WERI-Rb-1 (cell line): ENCODE results near the gene DOLK.
A peak's percentile ranks its signal among the peaks of the same experiment; 100 is the strongest.

ENCODE experiments used
- DNase-seq: peaks from one replicate; pipeline ENCODE4 v3.0.0-alpha.2; 2020
- H3K27ac ChIP-seq: fragments of 250-450 bp; sonication (Bioruptor Pico); 2 replicates; pipeline ENCODE4 v1.5.1; 2020; ENCODE audit warnings: mild to moderate bottlenecking, moderate library complexity
- H3K27me3 ChIP-seq: fragments of 250-450 bp; sonication (Bioruptor Pico); 2 replicates; pipeline ENCODE4 v1.5.1; 2021; ENCODE audit warnings: mild to moderate bottlenecking, low read depth, moderate library complexity; ENCODE audit not compliant: insufficient read depth, severe bottlenecking
- H3K36me3 ChIP-seq: fragments of 250-450 bp; sonication (Bioruptor Pico); 2 replicates; pipeline ENCODE4 v1.5.1; 2020; ENCODE audit warnings: mild to moderate bottlenecking, moderate library complexity
- H3K4me3 ChIP-seq: 2 replicates; pipeline ENCODE4 v1.5.1; 2011; ENCODE audit warnings: low read depth, mild to moderate bottlenecking, control low read depth, low read length
- H3K9me3 ChIP-seq: fragments of 250-450 bp; sonication (Bioruptor Pico); 2 replicates; pipeline ENCODE4 v1.5.1; 2021; ENCODE audit warnings: mild to moderate bottlenecking, moderate library complexity; ENCODE audit not compliant: severe bottlenecking
- TF ChIP-seq, protein P1 (sequence below): IDR thresholded peaks from 2 replicates; pipeline ENCODE4 v1.5.1; 2011; ENCODE audit warnings: low read depth, mild to moderate bottlenecking, control low read depth, inconsistent platforms, low read length

The DOLK gene

DNA sequence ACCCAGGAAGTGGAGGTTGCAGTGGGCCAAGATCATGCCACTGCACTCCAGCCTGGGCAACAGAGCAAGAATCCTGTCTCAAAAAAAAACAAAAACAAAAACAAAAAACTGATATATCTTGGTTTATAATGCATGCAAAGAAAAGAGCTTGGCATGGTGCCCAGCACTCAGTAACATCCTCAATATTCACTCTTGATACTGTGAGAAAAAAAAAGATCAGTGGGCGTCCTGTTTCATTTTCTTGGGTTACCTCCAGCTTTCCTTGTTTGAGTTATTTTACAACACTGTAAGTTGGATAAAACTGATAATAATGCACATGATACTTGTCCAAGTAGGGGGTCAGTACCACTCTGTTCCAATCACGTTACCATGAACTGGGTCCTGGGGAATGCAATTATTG, 18.8 kb downstream of the DOLK start:
- no peaks in the 10 kb centered on the region for H3K9me3 ChIP-seq
- DNase-seq, result no peak
- TF ChIP-seq, protein P1, sequence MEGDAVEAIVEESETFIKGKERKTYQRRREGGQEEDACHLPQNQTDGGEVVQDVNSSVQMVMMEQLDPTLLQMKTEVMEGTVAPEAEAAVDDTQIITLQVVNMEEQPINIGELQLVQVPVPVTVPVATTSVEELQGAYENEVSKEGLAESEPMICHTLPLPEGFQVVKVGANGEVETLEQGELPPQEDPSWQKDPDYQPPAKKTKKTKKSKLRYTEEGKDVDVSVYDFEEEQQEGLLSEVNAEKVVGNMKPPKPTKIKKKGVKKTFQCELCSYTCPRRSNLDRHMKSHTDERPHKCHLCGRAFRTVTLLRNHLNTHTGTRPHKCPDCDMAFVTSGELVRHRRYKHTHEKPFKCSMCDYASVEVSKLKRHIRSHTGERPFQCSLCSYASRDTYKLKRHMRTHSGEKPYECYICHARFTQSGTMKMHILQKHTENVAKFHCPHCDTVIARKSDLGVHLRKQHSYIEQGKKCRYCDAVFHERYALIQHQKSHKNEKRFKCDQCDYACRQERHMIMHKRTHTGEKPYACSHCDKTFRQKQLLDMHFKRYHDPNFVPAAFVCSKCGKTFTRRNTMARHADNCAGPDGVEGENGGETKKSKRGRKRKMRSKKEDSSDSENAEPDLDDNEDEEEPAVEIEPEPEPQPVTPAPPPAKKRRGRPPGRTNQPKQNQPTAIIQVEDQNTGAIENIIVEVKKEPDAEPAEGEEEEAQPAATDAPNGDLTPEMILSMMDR, result no peak
- H3K27ac ChIP-seq, result no peak overlapping the region; the same call in 1 of the 2 replicates
- H3K36me3 ChIP-seq, result peaks cover 4% of the 10 kb centered on the region; the same call in 1 of the 2 replicates
- no peaks in the 10 kb centered on the region for H3K27me3 ChIP-seq
- no peak overlapping the region for H3K4me3 ChIP-seq

- Histone ChIP-seq H3K9me3 (no peaks in the 10 kb centered on the region), H3K36me3 (no peaks in the 10 kb centered on the region), H3K4me3 (no peak overlapping the region), H3K27ac (peak overlapping the region; percentile 33), H3K27me3 (no peaks in the 10 kb centered on the region)
- TF ChIP-seq, protein P1, result peak; percentile 85
- DNase-seq, result peak; percentile 77
Measured at GRCh38 chr9:128927731-128928411, 19.5 kb downstream of the DOLK start.

GRCh38 chr9:128923493-128923883, 23.9 kb downstream of the DOLK start:
- Histone ChIP-seq H3K9me3 (no peaks in the 10 kb centered on the region), H3K4me3 (no peak overlapping the region), H3K27me3 (no peaks in the 10 kb centered on the region), H3K36me3 (peaks cover 4% of the 10 kb centered on the region; the same call in 1 of the 2 replicates), H3K27ac (no peak overlapping the region; the same call in none of the 2 replicates)
- TF ChIP-seq, protein P1, result no peak
- no peak for DNase-seq

DNA sequence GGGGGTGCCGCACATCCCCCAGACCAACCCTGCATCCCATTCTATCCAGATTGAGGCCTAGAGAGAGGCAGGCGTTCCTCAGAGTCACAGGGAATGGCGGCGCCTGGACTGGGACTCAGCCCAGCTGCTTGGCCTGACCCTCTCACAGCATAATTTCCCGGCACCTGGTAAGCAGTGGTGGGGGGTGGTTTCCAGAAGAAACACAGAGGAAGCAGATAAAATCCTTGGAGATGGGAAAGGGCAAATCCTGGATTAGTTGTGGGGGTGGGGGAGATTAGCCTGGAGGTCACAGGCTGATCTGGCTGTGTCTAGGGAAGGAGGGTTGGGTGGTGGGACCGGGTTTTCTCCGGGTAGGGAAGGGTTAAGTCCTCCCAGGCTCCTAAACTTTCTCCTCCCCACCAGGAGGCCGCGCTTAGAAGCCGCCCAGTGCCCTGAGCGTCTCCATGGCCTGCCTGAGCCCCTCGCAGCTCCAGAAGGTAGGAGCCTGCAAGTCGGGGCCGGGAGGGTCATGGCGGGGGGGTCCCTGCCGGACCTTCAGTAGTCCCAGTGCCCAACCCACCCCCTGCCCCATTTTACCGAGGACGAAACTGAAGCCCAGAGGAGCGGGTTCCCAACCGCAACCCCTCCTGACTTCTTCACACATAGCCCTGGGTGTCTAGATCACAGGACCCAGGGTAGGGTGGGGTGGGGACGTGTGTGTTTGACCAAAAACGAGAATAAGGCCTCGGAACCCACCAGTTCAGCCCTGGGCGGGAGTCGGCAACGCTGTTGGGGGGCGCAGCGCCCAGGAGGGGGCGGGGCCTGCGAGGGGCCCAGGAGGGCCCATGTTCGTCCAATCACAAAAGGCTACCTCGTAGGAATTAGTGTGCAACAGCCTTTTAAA, 25.3 kb downstream of the DOLK start:
- peak overlapping the region; percentile 98 for H3K27ac ChIP-seq
- DNase-seq, result peak; percentile 99
- H3K36me3 ChIP-seq, result peaks cover 12% of the 10 kb centered on the region
- peak overlapping the region; percentile 51 for H3K4me3 ChIP-seq
- H3K27me3 ChIP-seq, result no peaks in the 10 kb centered on the region
- TF ChIP-seq, protein P1, result no peak
- no peaks in the 10 kb centered on the region for H3K9me3 ChIP-seq

- TF ChIP-seq, protein P1, result no peak
- DNase-seq, result peak; percentile 85
- peak within 1 kb of the TSS; percentile 98 for H3K27ac ChIP-seq
Measured at GRCh38 chr9:128920381-128921058, 26.9 kb downstream of the DOLK start, which contains the start of gene PHYHD1. Gene PHYHD1 (plus strand): TSS chr9:128920982. CDS start chr9:128922324, 1,342 bp downstream.

More at GRCh38 chr9:128920381-128921058, 26.9 kb downstream of the DOLK start, which contains the start of gene PHYHD1:
- Histone ChIP-seq H3K4me3 (peak within 1 kb of the TSS; percentile 51), H3K36me3 (peaks cover 24% of the 10 kb centered on the region), H3K27me3 (no peaks in the 10 kb centered on the region), H3K9me3 (no peaks in the 10 kb centered on the region)
